Right cardiac atrium (tissue), 5 donors: ENCODE data around the gene ABCC1. TPM values are rescaled to one million over a fixed set of nuclear protein-coding genes. Genes with fewer than 3 reads are reported as not detected.
"Not testable (repeated sequence)": the region's sequence is repeated elsewhere in the genome, so short reads cannot be mapped to it uniquely, and the experiment has no call there.

Source experiments
- ATAC-seq, 2 donors: fragments of 200-7000 bp; cut with Tn5 transposase; one replicate each; pipeline versions ENCODE4 v1.8.0 to v1.9.1; 2020; ENCODE audit warnings: moderate library complexity in 2 of 2, mild to moderate bottlenecking in 1 of 2
- DNase-seq, 3 donors: peaks; one replicate each; pipeline ENCODE4 v3.0.0-alpha.2; 2020
- H3K27ac ChIP-seq: one replicate; pipeline ENCODE4 v1.5.1; 2013; ENCODE audit warnings: mild to moderate bottlenecking, low read length, control low read depth, moderate library complexity
- H3K27me3 ChIP-seq: one replicate; pipeline ENCODE4 v1.6.1; 2013; ENCODE audit not compliant: control insufficient read depth, insufficient read depth
- H3K4me1 ChIP-seq: one replicate; pipeline ENCODE4 v1.6.1; 2013; ENCODE audit warnings: low read length; ENCODE audit not compliant: control insufficient read depth, insufficient read depth
- H3K4me3 ChIP-seq: one replicate; pipeline ENCODE4 v1.5.1; 2013; ENCODE audit warnings: low read length, control low read depth
- H3K9me3 ChIP-seq: one replicate; pipeline ENCODE4 v1.6.1; 2013; ENCODE audit warnings: low read length; ENCODE audit not compliant: control insufficient read depth
- WGBS: extraction: QIAGEN DNeasy Blood & Tissue Kit; methylation state at CpG from one replicate; pipeline ENCODE4 v1.1.7; 2013; 5-methylcytosine and 5-hydroxymethylcytosine counted together
- intact Hi-C, 4 donors: fragments of 100-400 bp; cut with DNase I; formaldehyde crosslinking; loops; one replicate each; pipeline versions ENCODE4 v1.11.0 to v1.14.0; 2022 to 2023
- polyA plus RNA-seq: library from polyadenylated mRNA; stranded (reverse); fragments of 200-250 nt; gene quantifications from one replicate; pipeline ENCODE4 v1.2.3, GENCODE V29; 2013
- total RNA-seq, 4 donors: library from RNA; stranded (reverse); fragmentation: NEBNext Ultra II Directional; extraction: Animal tissue kit (Norgen Biotek cat#: 25700); gene quantifications; one replicate each; pipeline ENCODE4 v1.2.1, GENCODE V29; 2021
- donor health status: healthy with polysubstance abuse.
- donor health status: DM: no; HTN: yes; CAD: no.
- donor health status: DM: no; HTN: no; CAD: no.
- donor health status: DM: no; HTN: yes; CAD: no; lungs with severe emphysema.
- donor health status: DM: yes; HTN: yes; CAD: no.

Gene ABCC1
- total and polyA plus RNA-seq, 5 donors = 9.7 to 30.9 (median 24.4) TPM

DNA sequence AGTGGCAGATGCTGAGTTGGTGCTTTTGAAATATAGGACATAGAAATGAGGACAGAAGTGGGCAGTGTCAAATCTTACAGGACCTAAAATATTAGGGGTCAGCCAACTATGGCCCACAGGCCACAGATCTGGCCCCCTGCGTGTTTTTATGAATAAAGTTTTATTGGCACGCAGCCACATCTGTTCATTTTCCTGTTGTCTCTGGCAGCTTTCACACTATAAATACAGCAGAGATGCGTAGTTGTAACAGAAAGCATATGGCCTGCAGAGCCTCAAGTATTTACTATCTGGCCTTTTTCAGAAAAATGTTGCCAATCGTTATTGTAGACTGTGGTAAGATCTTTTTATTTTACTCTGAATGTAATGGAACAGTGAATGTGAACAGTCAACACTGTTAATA, 191.1 kb downstream of the ABCC1 start:
- no peak overlapping the region for H3K4me3 ChIP-seq
- no peak overlapping the region for H3K27ac ChIP-seq
- intact Hi-C loops = no loop called here
- no peaks in the 10 kb centered on the region for H3K9me3 ChIP-seq
- ATAC-seq (no peak), DNase-seq (no peak)
- no peaks in the 10 kb centered on the region for H3K4me1 ChIP-seq
- WGBS = 80% methylated on average over 4 of the region's 4 CpGs
- H3K27me3 ChIP-seq = no peaks in the 10 kb centered on the region

DNA sequence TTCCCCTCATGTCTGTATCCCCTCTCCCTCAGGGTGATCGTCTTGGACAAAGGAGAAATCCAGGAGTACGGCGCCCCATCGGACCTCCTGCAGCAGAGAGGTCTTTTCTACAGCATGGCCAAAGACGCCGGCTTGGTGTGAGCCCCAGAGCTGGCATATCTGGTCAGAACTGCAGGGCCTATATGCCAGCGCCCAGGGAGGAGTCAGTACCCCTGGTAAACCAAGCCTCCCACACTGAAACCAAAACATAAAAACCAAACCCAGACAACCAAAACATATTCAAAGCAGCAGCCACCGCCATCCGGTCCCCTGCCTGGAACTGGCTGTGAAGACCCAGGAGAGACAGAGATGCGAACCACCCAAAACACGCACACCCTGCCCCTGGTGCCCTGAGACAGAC, 191.7 kb downstream of the ABCC1 start:
- DNase-seq = no peak
- intact Hi-C loops = no loop called here
- ATAC-seq = no peak
- Histone ChIP-seq H3K4me3 (no peak overlapping the region), H3K27ac (no peak overlapping the region), H3K27me3 (no peaks in the 10 kb centered on the region), H3K4me1 (no peaks in the 10 kb centered on the region), H3K9me3 (no peaks in the 10 kb centered on the region)
- WGBS = 97% methylated on average over 11 of the region's 11 CpGs

DNA sequence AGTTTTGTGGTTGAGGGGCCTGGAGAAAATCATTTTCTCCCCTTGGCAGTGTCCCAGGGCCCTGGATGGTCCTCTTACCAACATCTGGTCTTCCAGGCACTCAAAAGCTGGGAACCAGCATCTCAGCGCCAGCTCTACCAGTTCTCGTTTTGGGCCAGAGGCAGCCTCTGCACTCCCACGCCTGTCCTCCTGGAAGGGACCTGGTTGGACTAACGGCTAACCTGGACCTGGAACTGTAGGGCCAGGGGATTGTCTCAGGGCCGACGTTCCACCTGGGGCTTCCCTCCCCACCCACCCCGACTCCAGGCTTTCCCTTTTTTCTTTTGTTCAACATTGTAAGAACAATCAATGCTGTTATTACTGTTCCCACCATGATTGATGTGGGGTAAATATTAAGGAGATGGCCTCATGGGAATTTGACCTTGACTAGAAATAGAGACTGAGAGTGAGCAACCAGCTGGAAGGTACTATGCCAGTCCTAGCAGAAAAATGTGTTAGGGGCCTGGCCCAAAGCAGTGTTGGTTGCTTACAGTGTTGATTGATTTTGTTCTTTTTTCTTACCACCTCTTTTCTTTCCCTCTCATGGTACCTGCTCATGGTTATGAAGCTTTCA, 192.5 kb downstream of the ABCC1 start:
- Histone ChIP-seq H3K4me1 (peaks cover 3% of the 10 kb centered on the region), H3K27ac (no peak overlapping the region), H3K27me3 (no peaks in the 10 kb centered on the region), H3K9me3 (no peaks in the 10 kb centered on the region), H3K4me3 (no peak overlapping the region)
- no peak for DNase-seq
- WGBS = 76% methylated on average over 7 of the region's 7 CpGs
- intact Hi-C loops = no loop called here
- no peak for ATAC-seq

DNA sequence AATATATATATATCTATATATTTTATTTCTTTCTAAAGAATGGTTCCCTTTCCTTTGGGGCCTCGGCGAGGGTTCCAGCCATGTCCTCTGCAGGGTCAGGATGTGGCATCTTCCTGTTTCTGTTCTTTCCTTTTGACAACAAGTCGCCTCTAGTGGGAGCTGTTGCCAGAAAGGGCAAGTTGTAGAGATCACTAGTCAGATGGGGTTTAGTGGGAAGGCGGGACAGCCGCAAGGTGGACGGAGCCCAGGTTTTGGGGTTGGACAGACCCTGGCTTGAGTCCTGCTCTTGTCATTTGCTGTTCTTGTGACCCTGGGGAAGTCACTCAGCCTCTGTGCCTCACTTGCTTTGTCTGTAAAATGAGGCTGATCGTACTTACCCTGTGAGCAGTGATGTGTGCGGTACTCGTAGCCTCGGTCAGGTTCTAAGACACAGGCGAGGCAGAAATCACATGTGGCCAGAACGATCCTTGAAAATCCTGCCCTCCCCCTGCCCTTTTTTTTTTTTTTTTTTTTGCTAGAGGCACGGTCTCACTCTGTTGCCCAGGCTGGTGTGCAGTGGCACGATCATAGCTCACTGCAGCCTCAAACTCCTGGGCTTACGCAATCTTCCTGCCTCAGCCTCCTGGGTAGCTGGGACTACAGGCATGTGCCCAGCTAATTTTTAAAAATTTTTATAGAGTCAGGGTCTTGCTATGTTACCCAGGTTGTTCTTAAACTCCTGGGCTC, 193.8 kb downstream of the ABCC1 start:
- Histone ChIP-seq H3K27ac (no peak overlapping the region), H3K27me3 (no peaks in the 10 kb centered on the region), H3K4me1 (peaks cover 4% of the 10 kb centered on the region), H3K4me3 (no peak overlapping the region), H3K9me3 (no peaks in the 10 kb centered on the region)
- intact Hi-C loops = no loop called here
- no peak for DNase-seq
- ATAC-seq = no peak
- WGBS = 88% methylated on average over 15 of the region's 15 CpGs

DNA sequence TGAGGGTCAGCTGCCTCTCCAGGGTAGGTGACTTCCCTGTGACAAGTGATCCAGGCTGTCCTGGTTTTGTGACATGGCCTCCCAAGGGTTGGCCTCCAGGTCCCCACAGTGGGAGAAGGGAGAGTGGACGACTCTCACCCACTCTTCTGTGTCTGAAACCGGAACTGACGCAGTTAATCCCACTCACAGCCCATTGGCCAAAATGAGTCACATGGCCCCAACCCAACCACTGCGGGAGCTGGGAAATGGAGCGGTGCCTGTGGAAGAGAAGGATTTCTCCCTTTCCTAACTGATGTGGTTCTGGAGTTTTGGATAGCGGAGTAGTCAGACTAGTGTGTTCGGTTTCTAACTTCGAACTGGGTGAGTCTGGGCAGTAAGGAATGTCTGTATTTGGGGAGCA, 194.5 kb downstream of the ABCC1 start:
- no peak overlapping the region for H3K27ac ChIP-seq
- peaks cover 4% of the 10 kb centered on the region for H3K4me1 ChIP-seq
- 87% methylated on average over 8 of the region's 8 CpGs for WGBS
- no peak for ATAC-seq
- no peaks in the 10 kb centered on the region for H3K27me3 ChIP-seq
- intact Hi-C loops = no loop called here
- no peak overlapping the region for H3K4me3 ChIP-seq
- H3K9me3 ChIP-seq = no peaks in the 10 kb centered on the region
- DNase-seq = no peak

DNA sequence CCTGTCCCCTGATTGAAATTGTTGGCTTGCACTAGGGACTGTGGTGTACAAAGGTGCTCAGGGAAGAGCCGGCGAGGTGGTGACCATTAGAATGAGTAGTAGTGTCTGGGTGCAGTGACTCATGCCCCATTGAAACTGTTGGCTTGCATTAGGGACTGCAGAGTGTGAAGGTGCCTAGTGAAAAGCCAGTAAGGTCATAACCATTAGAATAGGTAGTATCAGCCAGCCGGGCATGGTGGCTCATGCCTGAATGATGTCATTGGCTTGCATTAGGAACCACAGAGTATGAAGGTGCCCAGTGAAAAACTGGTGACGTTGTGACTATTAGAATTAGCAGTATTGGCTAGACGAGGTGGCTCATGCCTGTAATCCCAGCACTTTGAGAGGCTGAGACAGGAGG, 195.0 kb downstream of the ABCC1 start:
- intact Hi-C loops = no loop called here
- DNase-seq (no peak), ATAC-seq (peak in 1 of 2 donors; percentile 30)
- H3K27me3 ChIP-seq = no peaks in the 10 kb centered on the region
- WGBS = 87% methylated on average over 5 of the region's 5 CpGs
- H3K4me3 ChIP-seq = no peak overlapping the region
- H3K4me1 ChIP-seq = peaks cover 4% of the 10 kb centered on the region
- H3K27ac ChIP-seq = no peak overlapping the region
- no peaks in the 10 kb centered on the region for H3K9me3 ChIP-seq

DNA sequence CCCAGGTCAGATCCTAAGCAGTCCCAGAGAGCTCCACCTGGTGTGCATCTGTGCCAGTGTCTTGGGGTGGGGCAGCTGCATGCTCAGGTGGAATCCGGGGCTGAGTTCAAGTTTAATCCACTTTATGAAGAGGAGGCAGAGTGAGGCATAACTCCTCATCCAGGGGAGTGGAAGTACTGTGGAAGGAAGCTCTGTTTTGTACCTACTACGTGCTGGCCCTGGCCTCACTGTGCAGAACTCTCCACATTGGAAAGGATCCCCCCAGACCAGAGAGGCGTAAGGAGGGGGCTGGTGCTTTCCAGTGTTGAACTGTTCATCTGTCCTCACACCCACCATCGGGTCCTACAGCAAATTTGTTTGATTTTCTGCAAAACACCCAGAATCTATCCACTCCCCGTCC, 195.9 kb downstream of the ABCC1 start:
- H3K27ac ChIP-seq = no peak overlapping the region
- peaks cover 4% of the 10 kb centered on the region for H3K4me1 ChIP-seq
- intact Hi-C loops = no loop called here
- 97% methylated on average over 5 of the region's 5 CpGs for WGBS
- DNase-seq (no peak), ATAC-seq (no peak)
- H3K9me3 ChIP-seq = no peaks in the 10 kb centered on the region
- H3K4me3 ChIP-seq = no peak overlapping the region
- no peaks in the 10 kb centered on the region for H3K27me3 ChIP-seq

DNA sequence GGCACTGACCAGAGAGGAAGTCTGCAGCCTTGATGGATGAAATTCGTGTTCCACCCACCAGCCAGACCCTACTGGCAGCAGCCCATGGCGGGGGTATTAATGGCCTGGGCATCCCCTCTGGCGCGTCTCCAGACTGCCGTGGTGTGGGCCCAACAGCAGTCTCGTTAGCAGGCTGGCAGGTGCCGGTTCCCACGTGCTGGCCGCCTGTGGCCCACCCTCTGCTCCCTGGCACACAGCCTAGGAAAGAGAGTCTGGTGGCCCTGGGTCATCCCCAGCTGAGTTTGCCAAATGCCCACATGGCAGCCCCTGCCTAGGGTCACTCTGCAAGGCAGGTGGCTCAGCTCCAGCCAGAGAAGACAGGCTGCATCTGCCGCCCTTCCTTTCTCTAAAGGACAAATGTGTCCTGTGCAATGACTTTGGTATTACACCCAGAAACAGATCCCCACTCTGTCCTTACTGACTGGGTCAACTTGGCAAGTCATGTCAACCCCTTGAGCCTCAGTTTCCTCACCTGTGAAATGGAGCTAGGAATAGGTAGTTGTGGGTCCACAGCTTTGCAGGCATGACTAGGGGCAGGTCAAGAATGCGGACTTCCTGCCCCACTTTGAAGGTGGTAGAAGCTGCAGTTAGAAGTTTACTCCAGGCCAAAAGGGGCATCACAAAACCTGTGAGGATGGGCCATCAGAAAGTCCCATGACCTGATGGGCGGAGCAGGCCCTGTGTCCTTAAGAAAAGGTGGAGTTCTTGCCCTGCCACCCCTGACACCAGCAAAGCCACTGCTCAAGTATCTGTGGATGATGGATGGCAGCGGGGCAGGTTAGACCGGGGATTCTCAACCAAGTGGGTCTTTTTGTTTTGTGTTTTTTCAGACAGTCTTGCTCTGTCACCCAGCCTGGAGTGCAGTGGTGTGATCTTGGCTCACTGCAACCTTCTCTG, 197.2 kb downstream of the ABCC1 start:
- H3K9me3 ChIP-seq = no peaks in the 10 kb centered on the region
- peaks cover 4% of the 10 kb centered on the region for H3K4me1 ChIP-seq
- no peak overlapping the region for H3K4me3 ChIP-seq
- no peaks in the 10 kb centered on the region for H3K27me3 ChIP-seq
- ATAC-seq (no peak), DNase-seq (no peak)
- intact Hi-C loops = no loop called here
- WGBS = 76% methylated on average over 14 of the region's 14 CpGs
- no peak overlapping the region for H3K27ac ChIP-seq

DNA sequence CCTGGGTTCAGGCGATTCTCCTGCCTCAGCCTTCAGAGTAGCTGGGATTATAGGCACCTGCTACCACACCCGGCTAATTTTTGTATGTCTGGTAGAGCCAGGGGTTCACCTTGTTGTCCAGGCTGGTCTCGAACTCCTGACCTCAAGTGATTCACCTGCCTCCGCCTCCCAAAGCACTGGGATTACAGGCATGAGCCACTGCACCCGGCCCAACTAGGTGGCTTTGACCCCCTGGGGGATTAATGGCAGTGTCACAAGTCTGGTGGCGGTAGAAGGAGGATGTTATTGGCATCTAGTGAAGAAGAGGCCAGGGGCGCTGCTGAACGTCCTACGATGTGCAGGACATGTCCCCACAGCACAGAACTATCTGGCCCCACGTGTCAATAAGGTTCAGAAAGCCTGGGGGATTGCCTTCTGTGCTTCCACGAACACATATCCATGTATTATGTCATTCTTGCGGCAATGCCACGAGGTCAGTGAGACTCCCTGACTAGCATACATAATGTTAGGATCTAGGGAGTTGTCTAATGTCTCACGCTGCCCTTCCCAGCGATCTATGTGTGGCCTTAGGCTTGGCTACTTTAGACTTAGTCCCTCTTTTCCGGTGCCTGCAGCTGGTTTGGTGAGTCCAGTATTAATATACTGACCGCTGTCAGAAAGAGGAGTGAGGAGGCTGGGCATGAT, 198.0 kb downstream of the ABCC1 start:
- DNase-seq (no peak), ATAC-seq (no peak)
- H3K4me3 ChIP-seq = no peak overlapping the region
- H3K27ac ChIP-seq = no peak overlapping the region
- intact Hi-C loops = no loop called here
- no peaks in the 10 kb centered on the region for H3K27me3 ChIP-seq
- WGBS = 92% methylated on average over 17 of the region's 17 CpGs
- H3K9me3 ChIP-seq = no peaks in the 10 kb centered on the region
- peaks cover 4% of the 10 kb centered on the region for H3K4me1 ChIP-seq

DNA sequence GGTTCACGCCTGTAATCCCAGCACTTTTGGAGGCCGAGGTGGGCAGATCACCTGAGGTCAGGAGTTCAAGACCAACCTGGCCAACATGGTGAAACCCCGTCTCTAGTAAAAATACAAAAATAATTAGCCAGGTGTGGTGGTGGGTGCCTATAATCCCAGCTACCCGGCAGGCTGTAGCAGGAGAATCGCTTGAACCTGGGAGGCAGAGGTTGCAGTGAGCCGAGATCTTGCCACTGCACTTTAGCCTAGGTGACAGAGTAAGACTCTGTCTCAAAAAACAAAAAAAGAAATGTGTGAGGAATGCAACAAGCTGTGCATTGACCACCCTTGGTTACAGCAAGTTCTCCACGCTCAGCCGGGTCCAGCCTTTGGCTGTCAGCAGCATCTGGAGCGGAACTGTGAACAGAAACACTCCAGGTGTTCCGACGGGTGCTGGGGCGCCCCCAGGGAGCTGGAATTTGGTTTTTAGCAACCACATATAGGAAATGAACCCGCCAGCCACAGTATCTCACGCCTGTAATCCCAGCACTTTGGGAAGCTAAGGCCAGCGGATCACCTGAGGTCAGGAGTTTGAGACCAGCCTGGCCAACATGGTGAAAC, 198.7 kb downstream of the ABCC1 start:
- H3K27ac ChIP-seq, H3K4me1 ChIP-seq, DNase-seq, H3K9me3 ChIP-seq, ATAC-seq, H3K27me3 ChIP-seq, intact Hi-C loops, H3K4me3 ChIP-seq: not testable (repeated sequence)
- WGBS = 83% methylated on average over 15 of the region's 15 CpGs
